GM12872 (cell line): ENCODE data around the gene SLC5A10.

Source experiments
- CTCF ChIP-seq: IDR thresholded peaks from 3 replicates; pipeline ENCODE4 v1.5.1; 2011; ENCODE audit warnings: low read depth, mild to moderate bottlenecking, low read length, moderate library complexity; ENCODE audit not compliant: insufficient read depth

SLC5A10 gene

GRCh38 chr17:18962494-18962815 is 10.5 kb downstream of the SLC5A10 start:
- no peak for TF ChIP-seq CTCF

- no peak for TF ChIP-seq CTCF
Observed at GRCh38 chr17:18963126-18964017, 11.4 kb downstream of the SLC5A10 start.

- no peak for TF ChIP-seq CTCF
Observed at GRCh38 chr17:18964018-18964351, 12.0 kb downstream of the SLC5A10 start.

- TF ChIP-seq CTCF: no peak
Observed at GRCh38 chr17:18964550-18964949, 12.6 kb downstream of the SLC5A10 start.

- no peak for TF ChIP-seq CTCF
Observed at GRCh38 chr17:18965530-18966236, 13.7 kb downstream of the SLC5A10 start.

GRCh38 chr17:18966831-18967624 is 15.1 kb downstream of the SLC5A10 start:
- TF ChIP-seq CTCF: no peak

- TF ChIP-seq CTCF: no peak
Observed at GRCh38 chr17:18967916-18968315, 16.0 kb downstream of the SLC5A10 start.
